CD14-positive monocyte (primary cell): ENCODE measurements around the gene MAGEB17. TPM values are rescaled to one million over a fixed set of nuclear protein-coding genes. Genes with fewer than 3 reads are reported as not detected.

Source experiments
- DNase-seq, 3 donors: peaks; one replicate each; pipeline ENCODE4 v3.0.0-alpha.2; 2011 to 2022
- H2AFZ ChIP-seq: 2 replicates; pipeline ENCODE4 v1.6.0; 2012; ENCODE audit warnings: mild to moderate bottlenecking, low read depth, low read length, inconsistent platforms; ENCODE audit not compliant: insufficient read depth, poor library complexity, severe bottlenecking
- H3K27ac ChIP-seq, 2 donors: 1 replicate in 1 of 2; 2 replicates in 1 of 2; pipeline ENCODE4 v1.5.1; 2012 to 2013; ENCODE audit warnings: low read length in 2 of 2, control low read depth in 1 of 2, inconsistent platforms in 1 of 2, low read depth in 1 of 2, mild to moderate bottlenecking in 1 of 2
- H3K27me3 ChIP-seq, 2 donors: one replicate each; pipeline versions ENCODE4 v1.6.0 to v1.6.1; 2011 to 2013; ENCODE audit warnings: low read length in 2 of 2; ENCODE audit not compliant: control insufficient read depth in 2 of 2, insufficient read depth in 2 of 2
- H3K36me3 ChIP-seq, 2 donors: replicated peaks in 1 of 2; 1 replicate in 1 of 2; 2 replicates in 1 of 2; pipeline versions ENCODE4 v1.5.1 to v1.6.1; 2012 to 2013; ENCODE audit warnings: low read length in 2 of 2, control low read depth in 1 of 2, inconsistent platforms in 1 of 2, mild to moderate bottlenecking in 1 of 2; ENCODE audit not compliant: insufficient read depth in 2 of 2, control insufficient read depth in 1 of 2
- H3K4me1 ChIP-seq, 2 donors: 1 replicate in 1 of 2; 2 replicates in 1 of 2; pipeline versions ENCODE4 v1.5.1 to v1.6.1; 2012 to 2013; ENCODE audit warnings: low read length in 2 of 2, control low read depth in 1 of 2, inconsistent platforms in 1 of 2, mild to moderate bottlenecking in 1 of 2, moderate library complexity in 1 of 2; ENCODE audit not compliant: insufficient read depth in 2 of 2, control insufficient read depth in 1 of 2
- H3K4me2 ChIP-seq: replicated peaks from 2 replicates; pipeline ENCODE3; 2012; ENCODE audit warnings: low read length, moderate library complexity, mild to moderate bottlenecking; ENCODE audit not compliant: poor library complexity, severe bottlenecking; ENCODE audit errors: extremely low read depth
- H3K4me3 ChIP-seq, 3 experiments: fragments of 200-600 bp in 1 of 3; sonication (generic) in 1 of 3; replicated peaks in 1 of 3; 1 replicate in 2 of 3; 2 replicates in 1 of 3; pipeline ENCODE4 v1.5.1; 2011 to 2013; ENCODE audit warnings: low read length in 3 of 3, mild to moderate bottlenecking in 3 of 3, control low read depth in 2 of 3, low read depth in 2 of 3, inconsistent platforms in 1 of 3, moderate library complexity in 1 of 3
- H3K79me2 ChIP-seq: 2 replicates; pipeline ENCODE4 v1.6.0; 2012; ENCODE audit warnings: mild to moderate bottlenecking, control low read depth, inconsistent platforms, low read length, moderate library complexity; ENCODE audit not compliant: insufficient read depth
- H3K9ac ChIP-seq: 2 replicates; pipeline ENCODE4 v1.6.0; 2017; ENCODE audit warnings: low read length, mild to moderate bottlenecking; ENCODE audit not compliant: insufficient read depth, poor library complexity, severe bottlenecking
- H3K9me3 ChIP-seq, 2 donors: replicated peaks in 1 of 2; 1 replicate in 1 of 2; 2 replicates in 1 of 2; pipeline versions ENCODE4 v1.5.1 to v1.6.1; 2012 to 2013; ENCODE audit warnings: low read length in 2 of 2, control low read depth in 1 of 2; ENCODE audit not compliant: control insufficient read depth in 1 of 2, insufficient read depth in 1 of 2
- H4K20me1 ChIP-seq: 2 replicates; pipeline ENCODE4 v1.6.0; 2012; ENCODE audit warnings: mild to moderate bottlenecking, low read length, control low read depth, moderate library complexity; ENCODE audit not compliant: insufficient read depth
- H3K27ac Mint-ChIP-seq, 7 donors: one replicate each; pipeline ENCODE4 v1.8.0; 2020; ENCODE audit warnings: mild to moderate bottlenecking in 7 of 7, mixed read lengths in 7 of 7, moderate library complexity in 6 of 7, inconsistent platforms in 2 of 7
- H3K27me3 Mint-ChIP-seq, 3 donors: one replicate each; pipeline ENCODE4 v1.8.0; 2021 to 2022; ENCODE audit warnings: low read depth in 3 of 3, mild to moderate bottlenecking in 3 of 3, mixed read lengths in 3 of 3, moderate library complexity in 3 of 3, inconsistent platforms in 1 of 3
- H3K36me3 Mint-ChIP-seq, 2 donors: one replicate each; pipeline ENCODE4 v1.8.0; 2020; ENCODE audit warnings: mixed read lengths in 2 of 2, inconsistent platforms in 1 of 2, mild to moderate bottlenecking in 1 of 2
- H3K4me1 Mint-ChIP-seq: one replicate; pipeline ENCODE4 v1.8.0; 2020; ENCODE audit warnings: mild to moderate bottlenecking, mixed read lengths
- H3K4me3 Mint-ChIP-seq, 2 donors: one replicate each; pipeline ENCODE4 v1.8.0; 2020; ENCODE audit warnings: mild to moderate bottlenecking in 2 of 2, mixed read lengths in 2 of 2, moderate library complexity in 1 of 2
- H3K9me3 Mint-ChIP-seq, 7 donors: one replicate each; pipeline ENCODE4 v1.8.0; 2020 to 2022; ENCODE audit warnings: mixed read lengths in 7 of 7, mild to moderate bottlenecking in 6 of 7, moderate library complexity in 6 of 7, inconsistent platforms in 2 of 7
- CTCF ChIP-seq: fragments of 200-600 bp; IDR thresholded peaks from one replicate; pipeline ENCODE4 v1.8.0; 2022; ENCODE audit warnings: antibody characterized with exemption, mild to moderate bottlenecking
- WGBS: methylation state at CpG from one replicate; pipeline ENCODE4 v1.1.5; 2013; ENCODE audit warnings: missing lambda C conversion rate; ENCODE audit not compliant: insufficient coverage; 5-methylcytosine and 5-hydroxymethylcytosine counted together
- intact Hi-C, 2 donors: fragments of 100-400 bp; cut with micrococcal nuclease; formaldehyde crosslinking; loops; one replicate each; pipeline versions ENCODE4 v1.15.0 to v1.15.1; 2023
- polyA plus RNA-seq, 3 donors: library from polyadenylated mRNA; depleted of rRNA in 1 of 3; unstranded in 2 of 3; stranded (reverse) in 1 of 3; fragments of 300-500 nt in 2 of 3; fragments of >200 nt in 1 of 3; fragmentation: Illumina TruSeq in 2 of 3; gene quantifications; 1 replicate in 2 of 3; 2 replicates in 1 of 3; pipeline ENCODE4 v1.2.3, GENCODE V29; 2012 to 2021

MAGEB17 gene
- polyA plus RNA-seq, 3 donors, result 0.13 TPM; not detected in 2

GRCh38 chrX:16185725-16186136, 18.4 kb downstream of the MAGEB17 start:
- Histone ChIP-seq H3K27ac (no peak overlapping the region), H3K79me2 (no peaks in the 10 kb centered on the region), H3K9ac (no peak overlapping the region), H3K36me3 (no peaks in the 10 kb centered on the region), H3K27me3 (peaks cover 0 to 30% of the 10 kb centered on the region in 2 donors), H4K20me1 (no peaks in the 10 kb centered on the region), H3K4me2 (no peak overlapping the region), H3K4me1 (peaks cover 15 to 16% of the 10 kb centered on the region in 2 donors), H3K9me3 (no peaks in the 10 kb centered on the region), H2AFZ (peak overlapping the region; percentile 24), H3K4me3 (peak overlapping the region in 1 of 3 experiments; percentile 10)
- Mint-ChIP-seq H3K4me1 (peaks cover 19% of the 10 kb centered on the region), H3K27ac (peak overlapping the region in 6 of 7 donors; percentile 34 to 82 (median 75)), H3K36me3 (no peaks in the 10 kb centered on the region), H3K4me3 (no peak overlapping the region), H3K9me3 (peaks cover 0 to 12% (median 4%) of the 10 kb centered on the region in 7 donors), H3K27me3 (peaks cover 2 to 26% (median 3%) of the 10 kb centered on the region in 3 donors)
- peak; percentile 57 to 77 (median 71) for DNase-seq
- intact Hi-C loops, result no loop called here
- no peak for TF ChIP-seq CTCF
- no CpG with 5 or more reads among the region's 2 CpGs for WGBS

- H3K4me3 ChIP-seq, result no peak overlapping the region
- no peaks in the 10 kb centered on the region for H3K9me3 ChIP-seq
- Mint-ChIP-seq H3K36me3 (peaks cover 0 to 3% of the 10 kb centered on the region in 2 donors), H3K27me3 (peaks cover 2 to 30% (median 3%) of the 10 kb centered on the region in 3 donors), H3K4me1 (peaks cover 14% of the 10 kb centered on the region), H3K27ac (peak overlapping the region in 3 of 7 donors; percentile 34 to 82 (median 56)), H3K4me3 (no peak overlapping the region), H3K9me3 (peaks cover 0 to 12% (median 4%) of the 10 kb centered on the region in 7 donors)
- no peaks in the 10 kb centered on the region for H3K79me2 ChIP-seq
- intact Hi-C loops, result no loop called here
- H3K36me3 ChIP-seq, result no peaks in the 10 kb centered on the region
- H2AFZ ChIP-seq, result no peak overlapping the region
- H3K9ac ChIP-seq, result no peak overlapping the region
- 100% methylated on average over 1 of the region's 3 CpGs for WGBS
- no peak overlapping the region for H3K27ac ChIP-seq
- no peak for TF ChIP-seq CTCF
- no peak overlapping the region for H3K4me2 ChIP-seq
- peaks cover 0 to 31% of the 10 kb centered on the region in 2 donors for H3K27me3 ChIP-seq
- no peak for DNase-seq
- H4K20me1 ChIP-seq, result no peaks in the 10 kb centered on the region
- peaks cover 15 to 16% of the 10 kb centered on the region in 2 donors for H3K4me1 ChIP-seq
These were observed 19.2 kb downstream of the MAGEB17 start for GRCh38 chrX:16186380-16187007.
